Lung (tissue), 12 donors: ENCODE results near the gene RMC1. TPM values are rescaled to one million over a fixed set of nuclear protein-coding genes. Genes with fewer than 3 reads are reported as not detected.

Experiments used
- ATAC-seq: fragments of 200-7000 bp; cut with Tn5 transposase; one replicate; pipeline ENCODE4 v1.9.1; 2020; ENCODE audit warnings: moderate number of reproducible peaks; ENCODE audit not compliant: insufficient read depth, low FRiP score
- DNase-seq, 3 donors: peaks; one replicate each; pipeline ENCODE4 v3.0.0-alpha.2; 2013 to 2017
- H3K27ac ChIP-seq, 2 donors: one replicate each; pipeline ENCODE4 v1.5.1; 2013; ENCODE audit warnings: mild to moderate bottlenecking in 2 of 2, moderate library complexity in 2 of 2, control low read depth in 1 of 2, inconsistent platforms in 1 of 2, low read depth in 1 of 2, low read length in 1 of 2
- H3K27me3 ChIP-seq, 3 donors: one replicate each; pipeline ENCODE4 v1.5.1; 2013; ENCODE audit warnings: low read length in 2 of 3; ENCODE audit not compliant: control insufficient read depth in 3 of 3, insufficient read depth in 3 of 3
- H3K36me3 ChIP-seq, 4 donors: one replicate each; pipeline ENCODE4 v1.5.1; 2013; ENCODE audit warnings: low read length in 4 of 4, mild to moderate bottlenecking in 1 of 4, moderate library complexity in 1 of 4; ENCODE audit not compliant: control insufficient read depth in 4 of 4, insufficient read depth in 4 of 4
- H3K4me1 ChIP-seq, 5 donors: one replicate each; pipeline ENCODE4 v1.5.1; 2013; ENCODE audit warnings: low read length in 5 of 5, mild to moderate bottlenecking in 2 of 5, moderate library complexity in 1 of 5; ENCODE audit not compliant: control insufficient read depth in 5 of 5, insufficient read depth in 5 of 5
- H3K4me3 ChIP-seq: one replicate; pipeline ENCODE4 v1.5.1; 2013; ENCODE audit warnings: mild to moderate bottlenecking, control low read depth, moderate library complexity
- H3K9ac ChIP-seq, 2 donors: one replicate each; pipeline ENCODE4 v1.5.1; 2013; ENCODE audit warnings: low read length in 2 of 2, control low read depth in 1 of 2; ENCODE audit not compliant: insufficient read depth in 1 of 2
- H3K9me3 ChIP-seq, 4 donors: one replicate each; pipeline ENCODE4 v1.5.1; 2013; ENCODE audit warnings: low read length in 3 of 4, mild to moderate bottlenecking in 1 of 4, moderate library complexity in 1 of 4; ENCODE audit not compliant: control insufficient read depth in 4 of 4, insufficient read depth in 3 of 4
- WGBS, 2 donors: extraction: QIAGEN DNeasy Blood & Tissue Kit; methylation state at CpG; one replicate each; pipeline ENCODE4 v1.1.7; 2013; 5-methylcytosine and 5-hydroxymethylcytosine counted together
- polyA plus RNA-seq, 2 donors: library from polyadenylated mRNA; stranded (reverse); fragments of 200-250 nt; gene quantifications; one replicate each; pipeline ENCODE4 v1.2.1, GENCODE V29; 2013
- total RNA-seq, 2 donors: library from RNA; depleted of rRNA in 1 of 2; stranded (reverse); fragments of >200 nt in 1 of 2; gene quantifications; one replicate each; pipeline ENCODE4 v1.2.1, GENCODE V29; 2014 to 2021
- TF ChIP-seq, protein P1 (sequence below): IDR thresholded peaks from 2 replicates; pipeline ENCODE4 v1.5.1; 2012; ENCODE audit warnings: mild to moderate bottlenecking; ENCODE audit errors: control extremely low read depth, extremely low read depth
- donor health status: control.
- donor health status: control.
- donor health status: Bipolar disorder and iron deficiency.
- donor health status: healthy.
- donor health status: DM: yes; HTN: yes; CAD: no.

Gene RMC1
- total and polyA plus RNA-seq, 4 donors: 28.2 to 71.3 (median 32.2) TPM

DNA sequence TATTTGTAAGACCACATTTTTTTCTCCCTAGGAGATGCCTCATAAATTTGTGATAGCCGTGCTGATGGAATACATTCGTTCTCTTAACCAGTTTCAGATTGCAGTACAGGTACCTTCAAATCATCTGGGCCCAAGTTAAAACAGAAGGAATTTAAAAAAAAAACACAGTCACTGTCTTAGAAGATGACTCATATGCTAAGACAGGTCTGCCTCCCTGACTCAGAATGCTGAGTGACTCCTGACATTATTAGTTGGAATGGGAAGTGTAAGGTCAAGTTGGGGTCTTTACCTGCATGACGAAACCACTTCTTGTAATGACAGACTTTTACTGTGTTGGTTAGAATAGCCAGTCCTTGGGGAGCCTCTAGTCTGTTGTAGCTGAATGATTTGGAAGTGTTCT, 26.3 kb downstream of the RMC1 start:
- H3K36me3 ChIP-seq: peaks cover 36 to 61% (median 59%) of the 10 kb centered on the region in 4 donors
- H3K4me3 ChIP-seq: no peak overlapping the region
- no peaks in the 10 kb centered on the region for H3K9me3 ChIP-seq
- no peak overlapping the region for H3K9ac ChIP-seq
- ATAC-seq (no peak), DNase-seq (no peak)
- H3K4me1 ChIP-seq: peaks cover 0 to 4% (median 0%) of the 10 kb centered on the region in 5 donors
- no peaks in the 10 kb centered on the region for H3K27me3 ChIP-seq
- 90 to 95% methylated on average over 3 of the region's 3 CpGs for WGBS, 2 donors
- TF ChIP-seq, protein P1, sequence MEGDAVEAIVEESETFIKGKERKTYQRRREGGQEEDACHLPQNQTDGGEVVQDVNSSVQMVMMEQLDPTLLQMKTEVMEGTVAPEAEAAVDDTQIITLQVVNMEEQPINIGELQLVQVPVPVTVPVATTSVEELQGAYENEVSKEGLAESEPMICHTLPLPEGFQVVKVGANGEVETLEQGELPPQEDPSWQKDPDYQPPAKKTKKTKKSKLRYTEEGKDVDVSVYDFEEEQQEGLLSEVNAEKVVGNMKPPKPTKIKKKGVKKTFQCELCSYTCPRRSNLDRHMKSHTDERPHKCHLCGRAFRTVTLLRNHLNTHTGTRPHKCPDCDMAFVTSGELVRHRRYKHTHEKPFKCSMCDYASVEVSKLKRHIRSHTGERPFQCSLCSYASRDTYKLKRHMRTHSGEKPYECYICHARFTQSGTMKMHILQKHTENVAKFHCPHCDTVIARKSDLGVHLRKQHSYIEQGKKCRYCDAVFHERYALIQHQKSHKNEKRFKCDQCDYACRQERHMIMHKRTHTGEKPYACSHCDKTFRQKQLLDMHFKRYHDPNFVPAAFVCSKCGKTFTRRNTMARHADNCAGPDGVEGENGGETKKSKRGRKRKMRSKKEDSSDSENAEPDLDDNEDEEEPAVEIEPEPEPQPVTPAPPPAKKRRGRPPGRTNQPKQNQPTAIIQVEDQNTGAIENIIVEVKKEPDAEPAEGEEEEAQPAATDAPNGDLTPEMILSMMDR: no peak
- H3K27ac ChIP-seq: no peak overlapping the region

DNA sequence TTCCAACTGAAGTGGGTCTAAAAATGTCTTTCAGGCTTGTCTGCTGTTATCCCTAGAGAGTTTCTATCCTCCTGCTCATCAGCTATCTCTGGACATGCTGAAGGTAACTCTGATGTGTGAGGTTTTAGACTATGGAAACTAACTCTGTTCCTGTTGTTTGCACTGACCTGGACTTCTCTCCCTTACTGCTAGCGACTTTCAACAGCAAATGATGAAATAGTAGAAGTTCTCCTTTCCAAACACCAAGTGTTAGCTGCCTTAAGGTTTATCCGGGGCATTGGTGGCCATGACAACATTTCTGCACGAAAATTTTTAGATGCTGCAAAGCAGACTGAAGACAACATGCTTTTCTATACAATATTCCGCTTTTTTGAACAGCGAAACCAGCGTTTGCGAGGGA, 26.9 kb downstream of the RMC1 start:
- H3K27me3 ChIP-seq: no peaks in the 10 kb centered on the region
- H3K9ac ChIP-seq: no peak overlapping the region
- peaks cover 40 to 62% (median 61%) of the 10 kb centered on the region in 4 donors for H3K36me3 ChIP-seq
- WGBS, 2 donors: 69 to 83% methylated on average over 7 of the region's 7 CpGs
- no peaks in the 10 kb centered on the region for H3K9me3 ChIP-seq
- peak overlapping the region in 1 of 2 donors; percentile 18 for H3K27ac ChIP-seq
- TF ChIP-seq, protein P1: no peak
- no peak for DNase-seq
- no peak for ATAC-seq
- peaks cover 0 to 4% (median 0%) of the 10 kb centered on the region in 5 donors for H3K4me1 ChIP-seq
- no peak overlapping the region for H3K4me3 ChIP-seq

DNA sequence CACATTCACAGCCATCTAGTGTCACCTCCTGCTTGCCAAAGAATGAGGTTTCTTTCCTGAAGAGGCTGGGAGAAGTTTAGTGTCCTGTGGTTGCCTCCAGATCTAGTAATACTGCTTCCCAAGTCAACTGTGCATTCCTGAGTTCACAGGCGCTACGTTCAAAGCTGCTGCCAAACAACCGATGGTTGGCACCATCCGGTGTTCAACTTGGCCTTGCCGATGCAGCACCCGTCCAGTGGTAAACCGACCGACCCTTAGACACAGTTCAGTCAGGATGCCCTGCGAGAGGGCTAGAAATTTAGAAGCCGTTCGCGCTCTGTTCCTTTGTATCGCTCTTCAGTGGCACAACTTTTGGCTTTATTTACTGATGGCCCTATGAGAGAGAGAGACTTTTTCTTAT, 28.6 kb downstream of the RMC1 start:
- Histone ChIP-seq H3K27ac (no peak overlapping the region), H3K9ac (no peak overlapping the region), H3K4me1 (peaks cover 0 to 4% (median 0%) of the 10 kb centered on the region in 5 donors), H3K36me3 (peaks cover 48 to 63% (median 61%) of the 10 kb centered on the region in 4 donors), H3K27me3 (no peaks in the 10 kb centered on the region), H3K9me3 (no peaks in the 10 kb centered on the region), H3K4me3 (no peak overlapping the region)
- 93 to 95% methylated on average over 13 of the region's 13 CpGs for WGBS, 2 donors
- ATAC-seq: no peak
- TF ChIP-seq, protein P1: no peak
- DNase-seq: no peak

DNA sequence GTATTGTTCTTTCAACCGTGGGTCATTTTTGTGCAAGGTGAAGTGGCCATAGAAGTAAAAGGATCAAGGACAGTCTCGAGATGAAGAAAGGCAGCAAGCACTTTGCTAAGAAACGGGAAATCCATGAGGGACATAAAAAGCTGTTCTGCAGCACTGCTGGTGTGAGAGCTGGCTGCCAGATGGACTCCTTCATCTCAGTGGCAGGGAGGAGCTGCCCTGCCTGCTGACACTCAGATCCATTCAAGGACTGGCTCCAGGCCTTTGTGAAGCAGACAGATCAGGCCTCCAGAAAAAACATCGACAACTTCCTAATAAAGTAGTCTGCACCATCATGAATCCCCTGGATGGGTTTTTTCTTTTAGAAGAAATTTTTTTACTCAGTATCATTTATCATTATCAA, 29.5 kb downstream of the RMC1 start:
- Histone ChIP-seq H3K9ac (no peak overlapping the region), H3K36me3 (peaks cover 50 to 62% (median 59%) of the 10 kb centered on the region in 4 donors), H3K9me3 (no peaks in the 10 kb centered on the region), H3K4me1 (peaks cover 0 to 4% (median 0%) of the 10 kb centered on the region in 5 donors), H3K27ac (no peak overlapping the region), H3K4me3 (no peak overlapping the region), H3K27me3 (no peaks in the 10 kb centered on the region)
- WGBS, 2 donors: 79 to 89% methylated on average over 4 of the region's 4 CpGs
- TF ChIP-seq, protein P1: no peak
- ATAC-seq (no peak), DNase-seq (peak; percentile 32 to 50 (median 36))
